Body of pancreas (tissue), 4 donors: Measurements from ENCODE around the gene HLX.

ENCODE experiments used
- CTCF ChIP-seq, 7 experiments: fragments of 450-650 bp in 4 of 7; fragments of 200-600 bp in 3 of 7; sonication (generic) in 3 of 7; IDR thresholded peaks; one replicate each; pipeline ENCODE4 v1.5.1; 2016 to 2019; ENCODE audit warnings: antibody characterized with exemption in 7 of 7
- POLR2A ChIP-seq, 3 donors: fragments of 450-650 bp; IDR thresholded peaks; one replicate each; pipeline ENCODE4 v1.6.1; 2016; ENCODE audit warnings: antibody characterized with exemption in 3 of 3, mild to moderate bottlenecking in 2 of 3

DNA sequence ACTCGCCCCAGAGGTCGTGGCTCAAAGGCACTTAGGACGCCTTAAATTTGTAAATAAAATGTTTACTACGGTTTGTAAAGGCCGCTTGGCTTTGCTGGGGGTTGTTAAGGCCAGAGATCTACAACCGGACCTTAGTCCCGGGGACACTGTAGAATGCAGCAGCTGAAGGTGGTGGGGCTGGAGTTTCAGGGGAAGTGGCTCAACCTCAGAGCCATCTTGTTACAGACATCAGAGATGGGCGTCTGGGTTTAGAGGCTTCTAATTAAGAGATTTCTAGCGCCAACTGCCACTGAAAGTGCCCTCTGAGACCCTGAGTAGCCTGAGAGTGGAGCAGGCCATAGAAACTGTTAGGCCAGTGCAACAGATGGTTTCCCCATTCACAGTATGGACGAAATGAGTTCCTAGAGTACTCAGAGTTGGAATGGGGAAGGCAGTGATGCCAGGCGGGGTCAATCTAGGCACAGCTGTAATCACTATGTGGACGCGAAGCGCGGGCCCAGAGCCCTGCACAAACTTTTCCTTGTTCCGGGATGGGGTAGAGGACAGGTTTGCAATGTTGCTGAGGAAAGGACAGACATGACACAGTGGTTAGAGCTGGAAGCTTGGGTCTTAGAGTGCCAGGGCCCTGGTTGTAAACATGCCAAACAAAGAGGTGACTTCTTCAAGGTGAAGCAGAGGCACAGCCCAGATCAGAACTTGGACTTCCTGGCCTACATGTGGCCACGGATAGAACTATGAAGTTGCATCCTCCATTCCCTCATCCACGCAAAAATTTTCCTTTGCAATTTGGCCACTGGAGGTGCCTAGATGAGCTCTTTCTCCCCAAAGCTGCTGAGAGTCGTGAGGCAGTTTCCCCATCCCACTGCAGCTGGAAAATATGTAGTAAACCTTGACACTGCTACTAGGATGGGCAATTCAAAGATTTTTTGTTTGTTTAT is 6.0 kb downstream of the HLX start:
- TF ChIP-seq CTCF (IDR thresholded peaks at IDR 0.05) (no peak), POLR2A (IDR thresholded peaks at IDR 0.05) (no peak)
